H9 (cell line): Measurements from ENCODE around the gene ADIG. TPM values are rescaled to one million over a fixed set of nuclear protein-coding genes. Genes with fewer than 3 reads are reported as not detected.

Experiments
- DNase-seq: peaks from one replicate; pipeline ENCODE4 v3.0.0-alpha.2; 2017
- H2AFZ ChIP-seq: one replicate; pipeline ENCODE4 v1.6.1; 2013; ENCODE audit warnings: mild to moderate bottlenecking, low read length, control low read depth, moderate library complexity
- H2AK5ac ChIP-seq: 2 replicates; pipeline ENCODE4 v1.6.1; 2013; ENCODE audit warnings: low read length, control low read depth, mixed read lengths; ENCODE audit not compliant: insufficient read length
- H2BK120ac ChIP-seq: one replicate; pipeline ENCODE4 v1.6.1; 2013; ENCODE audit warnings: low read depth, mild to moderate bottlenecking, low read length, control low read depth, inconsistent platforms; ENCODE audit not compliant: poor library complexity, severe bottlenecking
- H2BK12ac ChIP-seq: 2 replicates; pipeline ENCODE4 v1.6.1; 2013; ENCODE audit warnings: low read length, control low read depth, mixed read lengths, low read depth; ENCODE audit not compliant: insufficient read length
- H2BK15ac ChIP-seq: 2 replicates; pipeline ENCODE4 v1.6.1; 2013; ENCODE audit warnings: low read depth, low read length, control low read depth
- H2BK20ac ChIP-seq: one replicate; pipeline ENCODE4 v1.6.1; 2013; ENCODE audit warnings: low read depth, mild to moderate bottlenecking, low read length, control low read depth, inconsistent platforms; ENCODE audit not compliant: poor library complexity, severe bottlenecking
- H2BK5ac ChIP-seq: 2 replicates; pipeline ENCODE4 v1.6.1; 2013; ENCODE audit warnings: low read length, control low read depth, mixed read lengths; ENCODE audit not compliant: insufficient read length
- H3K14ac ChIP-seq: 2 replicates; pipeline ENCODE4 v1.6.1; 2013; ENCODE audit warnings: low read length, control low read depth; ENCODE audit not compliant: insufficient read depth
- H3K18ac ChIP-seq: 2 replicates; pipeline ENCODE4 v1.6.1; 2013; ENCODE audit warnings: low read depth, mild to moderate bottlenecking, mixed read lengths, low read length, control low read depth; ENCODE audit not compliant: insufficient read length
- H3K23ac ChIP-seq: 2 replicates; pipeline ENCODE4 v1.6.1; 2013; ENCODE audit warnings: low read length, control low read depth, mixed read lengths, low read depth; ENCODE audit not compliant: insufficient read length
- H3K23me2 ChIP-seq: 2 replicates; pipeline ENCODE4 v1.6.1; 2013; ENCODE audit warnings: low read depth, mild to moderate bottlenecking, mixed read lengths, low read length, control low read depth; ENCODE audit not compliant: insufficient read length, poor library complexity, severe bottlenecking
- H3K27ac ChIP-seq: 2 replicates; pipeline ENCODE4 v1.5.1; 2013; ENCODE audit warnings: low read length, control low read depth, mixed read lengths, low read depth; ENCODE audit not compliant: insufficient read length
- H3K27me3 ChIP-seq: 2 replicates; pipeline ENCODE4 v1.6.1; 2013; ENCODE audit warnings: low read length, control low read depth, inconsistent platforms; ENCODE audit not compliant: insufficient read depth
- H3K4ac ChIP-seq: 2 replicates; pipeline ENCODE4 v1.6.1; 2013; ENCODE audit warnings: low read depth, mild to moderate bottlenecking, control low read depth, inconsistent platforms, low read length, moderate library complexity
- H3K4me1 ChIP-seq: 2 replicates; pipeline ENCODE4 v1.6.1; 2013; ENCODE audit warnings: low read length, control low read depth, inconsistent platforms; ENCODE audit not compliant: insufficient read depth
- H3K4me2 ChIP-seq: 2 replicates; pipeline ENCODE4 v1.6.1; 2013; ENCODE audit warnings: low read length, control low read depth, mixed read lengths; ENCODE audit not compliant: insufficient read length, insufficient read depth
- H3K56ac ChIP-seq: 2 replicates; pipeline ENCODE4 v1.6.1; 2013; ENCODE audit warnings: low read depth, mild to moderate bottlenecking, mixed read lengths, low read length, control low read depth; ENCODE audit not compliant: insufficient read length
- H3K79me1 ChIP-seq: 2 replicates; pipeline ENCODE4 v1.6.1; 2013; ENCODE audit warnings: low read depth, mild to moderate bottlenecking, moderate library complexity, low read length, control low read depth, inconsistent platforms; ENCODE audit not compliant: insufficient read depth, poor library complexity, severe bottlenecking
- H3K79me2 ChIP-seq: 2 replicates; pipeline ENCODE4 v1.6.1; 2013; ENCODE audit warnings: low read length, control low read depth, inconsistent platforms; ENCODE audit not compliant: insufficient read depth
- H3K9ac ChIP-seq: 2 replicates; pipeline ENCODE4 v1.6.1; 2013; ENCODE audit warnings: low read length, control low read depth, mixed read lengths; ENCODE audit not compliant: insufficient read length; ENCODE audit errors: extremely low read depth
- H3K9me3 ChIP-seq: one replicate; pipeline ENCODE4 v1.6.1; 2013; ENCODE audit warnings: low read depth, low read length, inconsistent platforms; ENCODE audit not compliant: control insufficient read depth
- H3T11ph ChIP-seq: one replicate; pipeline ENCODE4 v1.6.1; 2013; ENCODE audit warnings: mild to moderate bottlenecking, low read length, control low read depth, inconsistent platforms
- H4K20me1 ChIP-seq: one replicate; pipeline ENCODE4 v1.6.1; 2013; ENCODE audit not compliant: control insufficient read depth, insufficient read length, insufficient read depth
- H4K5ac ChIP-seq: 2 replicates; pipeline ENCODE4 v1.6.1; 2013; ENCODE audit warnings: low read depth, mild to moderate bottlenecking, mixed read lengths, low read length, control low read depth; ENCODE audit not compliant: insufficient read length
- H4K8ac ChIP-seq: replicated peaks from 2 replicates; pipeline ENCODE4 v1.6.1; 2013; ENCODE audit warnings: low read length, control low read depth, mixed read lengths, low read depth; ENCODE audit not compliant: insufficient read length
- H4K91ac ChIP-seq: 2 replicates; pipeline ENCODE4 v1.6.1; 2013; ENCODE audit warnings: low read depth, mild to moderate bottlenecking, moderate library complexity, mixed read lengths, low read length, control low read depth; ENCODE audit not compliant: insufficient read length
- H3K27ac Mint-ChIP-seq, 3 experiments: 2 replicates in 2 of 3; 3 replicates in 1 of 3; pipeline ENCODE4 v1.8.0; 2020 to 2021; ENCODE audit warnings: mixed read lengths in 3 of 3, mild to moderate bottlenecking in 1 of 3, moderate library complexity in 1 of 3
- H3K27me3 Mint-ChIP-seq: 2 replicates; pipeline ENCODE4 v1.8.0; 2021; ENCODE audit warnings: low read depth, mild to moderate bottlenecking, moderate library complexity, mixed read lengths
- H3K36me3 Mint-ChIP-seq, 3 experiments: 2 replicates in 2 of 3; 3 replicates in 1 of 3; pipeline ENCODE4 v1.8.0; 2020 to 2021; ENCODE audit warnings: low read depth in 3 of 3, mixed read lengths in 3 of 3; ENCODE audit not compliant: insufficient read depth in 1 of 3
- H3K4me1 Mint-ChIP-seq, 2 experiments: 2 replicates each; pipeline ENCODE4 v1.8.0; 2020; ENCODE audit warnings: mixed read lengths in 2 of 2
- H3K4me3 Mint-ChIP-seq, 2 experiments: 2 replicates in 1 of 2; 3 replicates in 1 of 2; pipeline ENCODE4 v1.8.0; 2020 to 2021; ENCODE audit warnings: mild to moderate bottlenecking in 2 of 2, mixed read lengths in 2 of 2, moderate library complexity in 1 of 2
- H3K9me3 Mint-ChIP-seq, 2 experiments: 2 replicates in 1 of 2; 3 replicates in 1 of 2; pipeline ENCODE4 v1.8.0; 2020; ENCODE audit warnings: mild to moderate bottlenecking in 2 of 2, mixed read lengths in 2 of 2, moderate library complexity in 1 of 2
- CTCF ChIP-seq: fragments of 200-600 bp; sonication (generic); conservative IDR thresholded peaks from 3 replicates; pipeline ENCODE4 v1.8.0; 2021; ENCODE audit warnings: antibody characterized with exemption, mild to moderate bottlenecking
- WGBS: extraction: QIAGEN DNeasy Blood & Tissue Kit; methylation state at CpG from one replicate; pipeline ENCODE4 v1.1.7; 2013; ENCODE audit warnings: missing lambda C conversion rate, low lambda C conversion rate, mixed read lengths; ENCODE audit not compliant: insufficient read length; ENCODE audit errors: extremely low coverage; 5-methylcytosine and 5-hydroxymethylcytosine counted together
- total RNA-seq: library from RNA; stranded (reverse); gene quantifications from 2 replicates; pipeline ENCODE4 v1.2.1, GENCODE V29; 2021

The ADIG gene
- total RNA-seq, 1 experiment from 2014 or later, result not detected

- Histone ChIP-seq H2BK5ac (no peak overlapping the region), H3K23ac (no peak overlapping the region), H3K9ac (no peak overlapping the region), H4K8ac (no peak overlapping the region), H4K5ac (no peak overlapping the region), H3K4me1 (no peaks in the 10 kb centered on the region), H2BK12ac (no peak overlapping the region), H3K18ac (no peak overlapping the region), H3K14ac (no peak overlapping the region), H3K4me2 (no peak overlapping the region), H3K56ac (no peak overlapping the region), H3T11ph (no peak overlapping the region), H3K27me3 (no peaks in the 10 kb centered on the region), H3K79me2 (no peaks in the 10 kb centered on the region), H3K27ac (no peak overlapping the region), H2BK120ac (no peak overlapping the region), H3K23me2 (no peaks in the 10 kb centered on the region), H2BK20ac (no peak overlapping the region), H3K79me1 (no peaks in the 10 kb centered on the region), H2AK5ac (no peak overlapping the region), H4K91ac (no peak overlapping the region), H4K20me1 (no peaks in the 10 kb centered on the region), H3K9me3 (no peaks in the 10 kb centered on the region), H2AFZ (no peak overlapping the region), H3K4ac (no peak overlapping the region), H2BK15ac (no peak overlapping the region)
- TF ChIP-seq CTCF, result no peak
- Mint-ChIP-seq H3K27me3 (no peaks in the 10 kb centered on the region), H3K4me1 (no peaks in the 10 kb centered on the region), H3K36me3 (peaks cover 3 to 53% (median 32%) of the 10 kb centered on the region in 3 experiments; a peak in 5 of 7 replicates), H3K27ac (0 out of 7 replicates have a peak overlapping the region, but pooled peaks of 1 of the 3 experiments have one; percentile 9), H3K9me3 (no peaks in the 10 kb centered on the region), H3K4me3 (no peak overlapping the region)
- no peak for DNase-seq
- WGBS, result 100% methylated on average over 1 of the region's 3 CpGs
These were observed 33.5 kb upstream of the ADIG start for GRCh38 chr20:38547288-38548085.
